ENCODE measurements around the gene B3GAT2.

DNA sequence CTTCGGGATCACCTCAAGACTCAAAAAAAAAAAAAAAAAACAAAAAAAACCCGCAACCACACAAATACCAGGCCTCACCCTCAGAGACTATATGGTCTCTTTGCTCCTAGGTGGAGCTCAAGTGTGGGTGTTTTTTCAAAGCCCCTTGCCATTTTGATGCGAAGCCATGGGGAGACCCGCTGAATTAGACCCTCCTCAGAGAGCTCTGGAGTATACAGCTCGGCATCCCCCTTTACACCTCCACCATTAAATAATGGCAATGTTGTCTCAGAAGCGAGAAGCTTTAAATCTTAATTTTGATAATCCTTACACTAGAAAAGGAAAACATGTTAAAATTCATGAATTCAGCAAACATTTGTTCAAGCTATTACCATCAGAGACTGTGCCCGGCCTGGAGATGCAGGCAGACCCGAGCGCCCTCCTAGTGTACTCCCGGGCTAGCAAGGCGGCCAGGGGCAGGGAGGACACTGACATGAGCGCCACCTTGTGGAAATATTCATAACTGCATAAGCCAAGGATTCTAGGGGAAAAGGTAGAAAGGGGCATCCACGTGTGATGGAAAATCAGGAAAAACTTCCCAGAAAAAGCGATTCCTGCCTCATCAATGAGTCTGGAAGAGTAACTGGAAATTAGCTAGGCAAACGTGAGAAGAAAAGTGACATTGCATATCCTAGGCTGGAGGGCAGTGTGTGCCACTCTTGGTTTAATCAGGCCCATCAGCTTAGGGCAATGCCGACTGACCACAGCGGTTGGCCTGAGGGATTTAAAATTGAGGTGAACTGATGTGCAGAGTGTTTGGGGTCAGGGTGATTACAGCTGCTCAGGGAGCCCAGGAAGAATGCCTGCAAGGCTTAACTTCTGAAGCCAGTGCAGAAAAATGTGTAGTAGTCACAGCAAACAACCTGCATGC is 72.5 kb downstream of the B3GAT2 start:
- TF ChIP-seq, protein P1, sequence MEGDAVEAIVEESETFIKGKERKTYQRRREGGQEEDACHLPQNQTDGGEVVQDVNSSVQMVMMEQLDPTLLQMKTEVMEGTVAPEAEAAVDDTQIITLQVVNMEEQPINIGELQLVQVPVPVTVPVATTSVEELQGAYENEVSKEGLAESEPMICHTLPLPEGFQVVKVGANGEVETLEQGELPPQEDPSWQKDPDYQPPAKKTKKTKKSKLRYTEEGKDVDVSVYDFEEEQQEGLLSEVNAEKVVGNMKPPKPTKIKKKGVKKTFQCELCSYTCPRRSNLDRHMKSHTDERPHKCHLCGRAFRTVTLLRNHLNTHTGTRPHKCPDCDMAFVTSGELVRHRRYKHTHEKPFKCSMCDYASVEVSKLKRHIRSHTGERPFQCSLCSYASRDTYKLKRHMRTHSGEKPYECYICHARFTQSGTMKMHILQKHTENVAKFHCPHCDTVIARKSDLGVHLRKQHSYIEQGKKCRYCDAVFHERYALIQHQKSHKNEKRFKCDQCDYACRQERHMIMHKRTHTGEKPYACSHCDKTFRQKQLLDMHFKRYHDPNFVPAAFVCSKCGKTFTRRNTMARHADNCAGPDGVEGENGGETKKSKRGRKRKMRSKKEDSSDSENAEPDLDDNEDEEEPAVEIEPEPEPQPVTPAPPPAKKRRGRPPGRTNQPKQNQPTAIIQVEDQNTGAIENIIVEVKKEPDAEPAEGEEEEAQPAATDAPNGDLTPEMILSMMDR (CRISPR knock-in tag; IDR thresholded peaks at IDR 0.05), result peak; percentile 92
- TF ChIP-seq RAD21 (CRISPR knock-in tag; IDR thresholded peaks at IDR 0.05) (peak; percentile 93), ZNF17 (CRISPR knock-in tag; IDR thresholded peaks at IDR 0.05) (no peak), CREB1 (IDR thresholded peaks at IDR 0.05) (no peak), CREB1 (CRISPR knock-in tag; IDR thresholded peaks at IDR 0.05) (no peak), EEA1 (CRISPR knock-in tag; IDR thresholded peaks at IDR 0.05; ENCODE audit: borderline replicate concordance) (no peak), IKZF1 (IDR thresholded peaks at IDR 0.05) (no peak), SP140L (CRISPR knock-in tag; IDR thresholded peaks at IDR 0.05; ENCODE audit: borderline replicate concordance) (no peak), EZH2 (conservative IDR thresholded peaks at IDR 0.05; ENCODE audit: low read depth, low read length) (no peak), ZNF382 (CRISPR knock-in tag; IDR thresholded peaks at IDR 0.05; ENCODE audit: borderline replicate concordance) (no peak)
- TF ChIP-seq, protein P2, sequence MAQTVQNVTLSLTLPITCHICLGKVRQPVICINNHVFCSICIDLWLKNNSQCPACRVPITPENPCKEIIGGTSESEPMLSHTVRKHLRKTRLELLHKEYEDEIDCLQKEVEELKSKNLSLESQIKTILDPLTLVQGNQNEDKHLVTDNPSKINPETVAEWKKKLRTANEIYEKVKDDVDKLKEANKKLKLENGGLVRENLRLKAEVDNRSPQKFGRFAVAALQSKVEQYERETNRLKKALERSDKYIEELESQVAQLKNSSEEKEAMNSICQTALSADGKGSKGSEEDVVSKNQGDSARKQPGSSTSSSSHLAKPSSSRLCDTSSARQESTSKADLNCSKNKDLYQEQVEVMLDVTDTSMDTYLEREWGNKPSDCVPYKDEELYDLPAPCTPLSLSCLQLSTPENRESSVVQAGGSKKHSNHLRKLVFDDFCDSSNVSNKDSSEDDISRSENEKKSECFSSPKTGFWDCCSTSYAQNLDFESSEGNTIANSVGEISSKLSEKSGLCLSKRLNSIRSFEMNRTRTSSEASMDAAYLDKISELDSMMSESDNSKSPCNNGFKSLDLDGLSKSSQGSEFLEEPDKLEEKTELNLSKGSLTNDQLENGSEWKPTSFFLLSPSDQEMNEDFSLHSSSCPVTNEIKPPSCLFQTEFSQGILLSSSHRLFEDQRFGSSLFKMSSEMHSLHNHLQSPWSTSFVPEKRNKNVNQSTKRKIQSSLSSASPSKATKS (CRISPR knock-in tag; IDR thresholded peaks at IDR 0.05), result no peak

Data from HepG2 (cell line).